ENCODE data around the gene FAM149A.

Gene FAM149A

DNA sequence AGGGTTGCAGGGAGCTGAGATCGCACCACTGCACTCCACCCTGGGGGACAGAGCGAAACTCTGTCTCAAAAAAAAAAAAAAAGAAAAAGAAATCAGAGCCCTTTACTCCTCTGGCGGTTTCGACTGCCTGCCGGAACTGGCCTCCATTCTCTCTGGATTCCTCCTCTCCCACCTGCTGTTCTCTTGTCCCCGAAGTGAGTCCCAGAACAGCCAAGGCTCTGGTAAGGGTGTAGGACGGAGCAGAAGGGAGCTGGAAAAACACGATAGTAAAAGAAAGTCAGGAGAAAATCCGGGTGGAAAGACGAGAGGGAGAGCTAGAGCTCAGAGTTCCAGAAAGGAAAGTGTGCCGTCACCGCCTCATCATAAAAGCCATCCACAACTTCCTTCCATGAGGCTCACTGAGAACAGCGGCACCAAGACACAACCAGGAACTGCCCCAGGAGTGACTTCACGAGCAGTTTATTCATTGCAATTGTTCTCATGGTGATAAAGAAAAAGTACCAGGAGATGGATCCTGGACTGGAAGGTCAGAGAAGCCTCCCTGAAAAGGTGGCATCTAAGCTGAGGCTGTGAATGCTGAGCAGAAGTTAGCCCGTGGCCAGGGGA is 23.2 kb upstream of the FAM149A start:
- no peak for DNase-seq (ENCODE audit: low read depth, low spot score)
- ChIA-PET CTCF (interaction anchor here (0.9 kb wide), 1 partner anchor 11 kb away, joined by 5 read pairs; no protein-coding TSS in a partner anchor), POLR2A (no interaction called here)
- H3K4me3 ChIP-seq (ENCODE audit: low read depth, low read length): no peak overlapping the region
- TF ChIP-seq, protein P1, sequence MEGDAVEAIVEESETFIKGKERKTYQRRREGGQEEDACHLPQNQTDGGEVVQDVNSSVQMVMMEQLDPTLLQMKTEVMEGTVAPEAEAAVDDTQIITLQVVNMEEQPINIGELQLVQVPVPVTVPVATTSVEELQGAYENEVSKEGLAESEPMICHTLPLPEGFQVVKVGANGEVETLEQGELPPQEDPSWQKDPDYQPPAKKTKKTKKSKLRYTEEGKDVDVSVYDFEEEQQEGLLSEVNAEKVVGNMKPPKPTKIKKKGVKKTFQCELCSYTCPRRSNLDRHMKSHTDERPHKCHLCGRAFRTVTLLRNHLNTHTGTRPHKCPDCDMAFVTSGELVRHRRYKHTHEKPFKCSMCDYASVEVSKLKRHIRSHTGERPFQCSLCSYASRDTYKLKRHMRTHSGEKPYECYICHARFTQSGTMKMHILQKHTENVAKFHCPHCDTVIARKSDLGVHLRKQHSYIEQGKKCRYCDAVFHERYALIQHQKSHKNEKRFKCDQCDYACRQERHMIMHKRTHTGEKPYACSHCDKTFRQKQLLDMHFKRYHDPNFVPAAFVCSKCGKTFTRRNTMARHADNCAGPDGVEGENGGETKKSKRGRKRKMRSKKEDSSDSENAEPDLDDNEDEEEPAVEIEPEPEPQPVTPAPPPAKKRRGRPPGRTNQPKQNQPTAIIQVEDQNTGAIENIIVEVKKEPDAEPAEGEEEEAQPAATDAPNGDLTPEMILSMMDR (IDR thresholded peaks at IDR 0.05; ENCODE audit: insufficient read depth, low read length, missing control alignments): no peak

DNA sequence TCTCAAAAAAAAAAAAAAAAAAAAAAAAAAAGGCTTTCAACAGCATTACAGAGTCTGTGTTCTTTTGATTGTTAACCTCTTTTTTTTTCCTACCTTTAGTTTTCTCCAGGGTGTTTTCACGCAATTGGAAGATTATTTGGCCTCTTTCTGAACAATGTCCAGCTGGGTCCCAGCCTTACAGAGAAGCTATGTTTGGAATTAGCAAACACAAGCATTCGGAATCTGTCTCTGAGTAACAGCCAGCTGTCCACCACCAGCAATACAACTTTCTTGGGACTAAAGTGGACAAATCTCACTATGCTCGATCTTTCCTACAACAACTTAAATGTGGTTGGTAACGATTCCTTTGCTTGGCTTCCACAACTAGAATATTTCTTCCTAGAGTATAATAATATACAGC is 22.3 kb upstream of the FAM149A start:
- CTCF ChIA-PET: no interaction called here
- no peak for DNase-seq (ENCODE audit: low read depth, low spot score)
- no peak overlapping the region for H3K4me3 ChIP-seq (ENCODE audit: low read depth, low read length)
- TF ChIP-seq, protein P1 (IDR thresholded peaks at IDR 0.05; ENCODE audit: insufficient read depth, low read length, missing control alignments): no peak
- POLR2A ChIA-PET: no interaction called here

DNA sequence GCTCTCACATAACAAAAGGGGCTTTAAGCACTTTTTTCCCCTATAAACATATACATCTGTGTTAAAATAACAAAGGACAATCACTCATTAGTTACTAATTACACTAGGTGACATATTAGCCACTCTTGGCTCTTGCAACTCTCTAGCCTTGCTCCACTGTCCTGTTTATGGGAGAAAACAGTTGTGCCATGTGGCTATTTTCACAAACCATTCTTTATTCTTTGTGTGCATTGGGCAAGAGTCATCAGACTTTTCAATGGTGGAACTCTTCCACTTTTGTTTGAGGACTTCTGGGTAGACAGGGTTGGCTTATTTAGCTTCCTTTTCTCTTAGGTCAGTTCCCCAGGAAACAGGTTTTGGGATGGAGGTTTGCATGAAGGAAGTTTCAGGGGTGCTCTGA is 16.0 kb upstream of the FAM149A start:
- DNase-seq (ENCODE audit: low read depth, low spot score): no peak
- POLR2A ChIA-PET: no interaction called here
- CTCF ChIA-PET: no interaction called here
- TF ChIP-seq, protein P1 (IDR thresholded peaks at IDR 0.05; ENCODE audit: insufficient read depth, low read length, missing control alignments): no peak
- H3K4me3 ChIP-seq (ENCODE audit: low read depth, low read length): no peak overlapping the region

DNA sequence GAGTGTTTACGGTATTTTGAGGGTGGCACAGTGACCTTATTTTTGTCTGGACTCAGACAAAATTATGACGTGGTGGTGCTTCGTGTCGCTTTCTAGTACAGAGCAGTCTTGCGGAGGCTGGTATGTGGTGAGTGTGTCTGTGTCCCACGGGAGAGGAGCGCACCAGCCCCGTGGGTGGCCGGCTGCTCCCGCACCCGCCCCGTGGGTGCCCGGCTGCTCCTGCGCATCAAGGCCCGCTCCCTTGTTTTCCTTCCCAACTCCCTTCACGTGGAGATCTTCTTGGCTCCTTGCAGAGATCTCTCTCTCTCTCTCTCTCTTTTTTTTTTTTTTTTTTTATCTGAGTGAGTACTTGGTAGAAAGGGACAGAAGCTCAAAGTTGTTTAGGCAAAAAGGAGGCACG is 12.2 kb upstream of the FAM149A start:
- no peak overlapping the region for H3K4me3 ChIP-seq (ENCODE audit: low read depth, low read length)
- DNase-seq (ENCODE audit: low read depth, low spot score): no peak
- ChIA-PET CTCF (interaction anchor here (0.6 kb wide), 1 partner anchor 15 kb away, joined by 3 read pairs; no protein-coding TSS in a partner anchor), POLR2A (no interaction called here)
- TF ChIP-seq, protein P1 (IDR thresholded peaks at IDR 0.05; ENCODE audit: insufficient read depth, low read length, missing control alignments): no peak

DNA sequence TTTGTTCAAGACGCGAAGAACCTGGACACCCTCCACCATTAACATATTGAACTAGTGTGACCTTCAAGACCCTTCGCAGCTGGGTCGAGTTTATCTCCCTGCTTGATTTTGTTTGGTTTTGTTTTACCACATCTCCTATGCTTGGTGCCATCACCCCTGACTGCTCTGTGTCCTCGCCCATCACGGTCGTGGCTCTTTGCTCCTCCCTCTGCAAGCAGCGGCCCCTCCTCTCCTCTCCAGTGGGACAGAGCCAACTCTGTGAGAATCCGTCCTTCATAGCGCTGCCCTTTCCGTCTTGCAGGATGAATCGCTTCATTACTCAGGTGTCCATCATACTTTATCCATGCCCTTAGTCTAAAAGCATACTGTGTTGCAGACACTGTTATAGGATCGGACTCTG is 9.1 kb upstream of the FAM149A start:
- ChIA-PET POLR2A (no interaction called here), CTCF (no interaction called here)
- DNase-seq (ENCODE audit: low read depth, low spot score): no peak
- H3K4me3 ChIP-seq (ENCODE audit: low read depth, low read length): no peak overlapping the region
- TF ChIP-seq, protein P1 (IDR thresholded peaks at IDR 0.05; ENCODE audit: insufficient read depth, low read length, missing control alignments): no peak

DNA sequence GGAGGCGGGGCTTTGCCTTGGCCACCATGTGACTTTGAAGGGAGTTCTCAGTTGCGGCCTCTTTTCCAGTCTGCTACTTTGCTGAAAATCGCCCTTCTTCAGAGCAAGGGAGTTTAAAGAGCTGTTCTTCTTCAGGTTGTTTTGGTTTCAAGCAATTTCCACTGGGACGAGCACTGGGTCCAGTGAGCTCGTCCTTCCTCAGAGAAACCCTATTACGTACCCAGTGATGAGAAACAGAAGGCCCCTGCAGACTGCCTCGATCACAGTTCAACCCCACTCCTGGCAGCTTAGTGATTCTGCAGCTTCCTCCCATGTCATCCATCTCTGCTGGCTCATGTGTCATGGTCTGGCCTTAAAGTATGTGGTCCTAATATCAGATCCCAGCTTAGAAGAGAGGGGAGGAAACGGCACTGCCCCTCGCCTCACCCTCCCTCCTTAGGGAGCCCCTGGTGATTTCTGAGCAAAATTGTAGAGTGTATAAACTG is 7.8 kb upstream of the FAM149A start:
- TF ChIP-seq, protein P1 (IDR thresholded peaks at IDR 0.05; ENCODE audit: insufficient read depth, low read length, missing control alignments): no peak
- H3K4me3 ChIP-seq (ENCODE audit: low read depth, low read length): no peak overlapping the region
- POLR2A ChIA-PET: no interaction called here
- CTCF ChIA-PET: no interaction called here
- no peak for DNase-seq (ENCODE audit: low read depth, low spot score)
